Activated CD4-positive, alpha-beta T cell treated with anti-CD3 and anti-CD28 coated beads, Interleukin-2, amount 50 U/mL, for 24 hours (primary cell): ENCODE results near the gene PLIN4.

Source experiments
- DNase-seq, 2 donors: peaks; one replicate each; pipeline ENCODE4 v3.0.0-alpha.2; 2020; ENCODE audit warnings: low read depth in 1 of 2, low spot score in 1 of 2

PLIN4 gene

GRCh38 chr19:4456843-4457653 lies 61.2 kb downstream of the PLIN4 start:
- DNase-seq = no peak

- DNase-seq = no peak
Measured at GRCh38 chr19:4456476-4456842, 61.8 kb downstream of the PLIN4 start.

- no peak for DNase-seq
Measured at GRCh38 chr19:4455719-4456475, 62.4 kb downstream of the PLIN4 start.

- DNase-seq = no peak
Measured at GRCh38 chr19:4454747-4455718, 63.3 kb downstream of the PLIN4 start.

GRCh38 chr19:4453232-4454179 lies 64.8 kb downstream of the PLIN4 start:
- no peak for DNase-seq

- no peak for DNase-seq
Measured at GRCh38 chr19:4452230-4452990, 65.9 kb downstream of the PLIN4 start.
